NCI-H1930 (cell line): Measurements from ENCODE around the gene NUP160.
"Not testable (repeated sequence)": the region's sequence is repeated elsewhere in the genome, so short reads cannot be mapped to it uniquely, and the experiment has no call there.

Source experiments
- DNase-seq, 2 experiments: peaks; one replicate each; lab custom pipeline; 2025; lab: John Stamatoyannopoulos, UW

Gene NUP160

GRCh38 chr11:47847892-47848699, at the start of gene NUP160:
Gene NUP160 (minus strand): TSS chr11:47848350. CDS start chr11:47848318, 32 bp downstream.
- DNase-seq, result peak; percentile 37 to 75

- DNase-seq, result no peak
Observed at GRCh38 chr11:47896199-47896598, 48.0 kb upstream of the NUP160 start.

- DNase-seq, result no peak
Observed at GRCh38 chr11:47895035-47895434, 46.9 kb upstream of the NUP160 start.

- not testable (repeated sequence) for DNase-seq
Observed at GRCh38 chr11:47892546-47893276, 44.6 kb upstream of the NUP160 start.

GRCh38 chr11:47891886-47892285, 43.7 kb upstream of the NUP160 start:
- no peak for DNase-seq

- no peak for DNase-seq
Observed at GRCh38 chr11:47889714-47890441, 41.7 kb upstream of the NUP160 start.

GRCh38 chr11:47887910-47888569, 39.9 kb upstream of the NUP160 start:
- DNase-seq, result no peak

- DNase-seq, result no peak
Observed at GRCh38 chr11:47886096-47886495, 37.9 kb upstream of the NUP160 start.

- DNase-seq, result not testable (repeated sequence)
Observed at GRCh38 chr11:47882437-47882836, 34.3 kb upstream of the NUP160 start.

GRCh38 chr11:47881145-47881544, 33.0 kb upstream of the NUP160 start:
- no peak for DNase-seq

GRCh38 chr11:47879259-47880158, 31.4 kb upstream of the NUP160 start:
- DNase-seq, result no peak

GRCh38 chr11:47875858-47876257, 27.7 kb upstream of the NUP160 start:
- not testable (repeated sequence) for DNase-seq

- no peak for DNase-seq
Observed at GRCh38 chr11:47870404-47870803, 22.3 kb upstream of the NUP160 start.

- no peak for DNase-seq
Observed at GRCh38 chr11:47869544-47870393, 21.6 kb upstream of the NUP160 start.

GRCh38 chr11:47867823-47868222, 19.7 kb upstream of the NUP160 start:
- DNase-seq, result no peak

- not testable (repeated sequence) for DNase-seq
Observed at GRCh38 chr11:47866892-47867291, 18.7 kb upstream of the NUP160 start.

GRCh38 chr11:47864901-47865300, 16.8 kb upstream of the NUP160 start:
- DNase-seq, result no peak

- DNase-seq, result no peak
Observed at GRCh38 chr11:47863898-47864430, 15.8 kb upstream of the NUP160 start.

GRCh38 chr11:47863189-47863897, 15.2 kb upstream of the NUP160 start:
- DNase-seq, result no peak
